Astrocyte (in vitro differentiated cells and primary cell): Measurements from ENCODE around the gene EHD4. TPM values are rescaled to one million over a fixed set of nuclear protein-coding genes. Genes with fewer than 3 reads are reported as not detected.

Experiments used
- DNase-seq: peaks from one replicate; pipeline ENCODE4 v3.0.0-alpha.2; 2010; ENCODE audit warnings: low read depth
- FAIRE-seq: peaks from 2 replicates; lab custom pipeline; 2011; peaks lifted over from hg19 to GRCh38; lab: Jason Lieb, UNC
- H2AFZ ChIP-seq: 2 replicates; pipeline ENCODE4 v1.6.0; 2012; ENCODE audit warnings: low read depth, low read length, inconsistent platforms
- H3K27ac ChIP-seq: 2 replicates; pipeline ENCODE4 v1.5.1; 2011; ENCODE audit warnings: low read depth, low read length, inconsistent platforms
- H3K27me3 ChIP-seq: 2 replicates; pipeline ENCODE4 v1.6.0; 2011; ENCODE audit warnings: low read length, inconsistent platforms; ENCODE audit not compliant: insufficient read depth
- H3K36me3 ChIP-seq: 2 replicates; pipeline ENCODE4 v1.5.1; 2011; ENCODE audit warnings: low read length, inconsistent platforms; ENCODE audit not compliant: insufficient read depth
- H3K4me1 ChIP-seq: 2 replicates; pipeline ENCODE4 v1.5.1; 2011; ENCODE audit warnings: low read length, inconsistent platforms; ENCODE audit not compliant: insufficient read depth
- H3K4me2 ChIP-seq: 2 replicates; pipeline ENCODE4 v1.6.0; 2012; ENCODE audit warnings: low read length, inconsistent platforms
- H3K4me3 ChIP-seq: 2 replicates; pipeline ENCODE4 v1.5.1; 2011; ENCODE audit warnings: low read depth, mild to moderate bottlenecking, low read length, inconsistent platforms; ENCODE audit not compliant: insufficient read depth
- H3K79me2 ChIP-seq: 2 replicates; pipeline ENCODE4 v1.6.0; 2012; ENCODE audit warnings: mild to moderate bottlenecking, low read length, inconsistent platforms; ENCODE audit not compliant: insufficient read depth
- H3K9ac ChIP-seq: 2 replicates; pipeline ENCODE4 v1.6.0; 2012; ENCODE audit warnings: mild to moderate bottlenecking, low read length, inconsistent platforms
- H3K9me3 ChIP-seq: 2 replicates; pipeline ENCODE4 v1.5.1; 2012; ENCODE audit warnings: low read depth, mild to moderate bottlenecking, low read length, inconsistent platforms; ENCODE audit not compliant: insufficient read depth
- H4K20me1 ChIP-seq: 2 replicates; pipeline ENCODE4 v1.6.0; 2012; ENCODE audit warnings: low read length, inconsistent platforms; ENCODE audit not compliant: insufficient read depth
- H3K27ac Mint-ChIP-seq: one replicate; pipeline ENCODE4 v1.8.0; 2021; ENCODE audit warnings: mild to moderate bottlenecking, mixed read lengths; ENCODE audit not compliant: unreplicated experiment
- H3K27me3 Mint-ChIP-seq: one replicate; pipeline ENCODE4 v1.8.0; 2021; ENCODE audit warnings: low read depth, mixed read lengths; ENCODE audit not compliant: unreplicated experiment
- H3K36me3 Mint-ChIP-seq: one replicate; pipeline ENCODE4 v1.8.0; 2021; ENCODE audit warnings: low read depth, mixed read lengths; ENCODE audit not compliant: unreplicated experiment
- H3K4me1 Mint-ChIP-seq: one replicate; pipeline ENCODE4 v1.8.0; 2021; ENCODE audit warnings: low read depth, mixed read lengths; ENCODE audit not compliant: unreplicated experiment
- H3K4me3 Mint-ChIP-seq: one replicate; pipeline ENCODE4 v1.8.0; 2021; ENCODE audit warnings: mild to moderate bottlenecking, moderate library complexity, mixed read lengths; ENCODE audit not compliant: unreplicated experiment
- H3K9me3 Mint-ChIP-seq: one replicate; pipeline ENCODE4 v1.8.0; 2021; ENCODE audit warnings: mild to moderate bottlenecking, mixed read lengths; ENCODE audit not compliant: unreplicated experiment
- EZH2 ChIP-seq: IDR thresholded peaks from 2 replicates; pipeline ENCODE4 v1.6.1; 2012; ENCODE audit warnings: mild to moderate bottlenecking, low read length, inconsistent platforms; ENCODE audit not compliant: insufficient read depth
- total RNA-seq: library from RNA; stranded (reverse); gene quantifications from 2 replicates; pipeline ENCODE4 v1.2.1, GENCODE V29; 2021
- TF ChIP-seq, protein P1 (sequence below): IDR thresholded peaks from 2 replicates; pipeline ENCODE4 v1.5.1; 2011; ENCODE audit warnings: low read depth, mild to moderate bottlenecking, inconsistent platforms, low read length, moderate library complexity; ENCODE audit not compliant: insufficient read depth

Gene EHD4
- total RNA-seq, 1 donor from 2014 or later: 46.4 TPM

DNA sequence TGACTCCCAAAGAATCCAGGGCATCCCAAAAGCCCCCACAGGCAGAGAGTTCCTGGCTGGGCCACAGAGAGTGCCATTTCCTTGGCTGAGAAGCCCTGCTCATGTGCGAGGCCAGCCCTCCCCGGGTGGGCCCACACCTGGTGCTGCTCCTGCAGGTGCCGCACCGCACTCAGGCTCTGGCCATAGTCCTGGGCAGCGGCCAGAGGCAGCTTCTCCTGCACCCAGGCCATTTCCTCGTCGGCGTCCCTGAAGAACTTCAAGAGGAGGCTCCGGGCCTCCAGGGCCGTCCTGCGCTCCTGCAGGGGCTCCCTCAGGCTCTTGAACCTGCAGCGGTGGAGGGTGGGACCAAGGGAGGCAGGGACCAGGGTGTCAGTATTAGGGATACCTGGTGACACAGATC is 115.6 kb downstream of the EHD4 start:
- DNase-seq: no peak
- Mint-ChIP-seq H3K4me1 (no peaks in the 10 kb centered on the region), H3K36me3 (peaks cover 6% of the 10 kb centered on the region), H3K4me3 (no peak overlapping the region), H3K9me3 (no peaks in the 10 kb centered on the region), H3K27ac (no peak overlapping the region), H3K27me3 (peaks cover 21% of the 10 kb centered on the region)
- no peak for FAIRE-seq
- Histone ChIP-seq H3K4me3 (no peak overlapping the region), H3K36me3 (no peaks in the 10 kb centered on the region), H2AFZ (no peak overlapping the region), H3K79me2 (no peaks in the 10 kb centered on the region), H4K20me1 (no peaks in the 10 kb centered on the region), H3K4me2 (no peak overlapping the region), H3K27ac (no peak overlapping the region), H3K4me1 (peaks cover 6% of the 10 kb centered on the region), H3K9me3 (no peaks in the 10 kb centered on the region), H3K27me3 (no peaks in the 10 kb centered on the region), H3K9ac (no peak overlapping the region)
- TF ChIP-seq, protein P1, sequence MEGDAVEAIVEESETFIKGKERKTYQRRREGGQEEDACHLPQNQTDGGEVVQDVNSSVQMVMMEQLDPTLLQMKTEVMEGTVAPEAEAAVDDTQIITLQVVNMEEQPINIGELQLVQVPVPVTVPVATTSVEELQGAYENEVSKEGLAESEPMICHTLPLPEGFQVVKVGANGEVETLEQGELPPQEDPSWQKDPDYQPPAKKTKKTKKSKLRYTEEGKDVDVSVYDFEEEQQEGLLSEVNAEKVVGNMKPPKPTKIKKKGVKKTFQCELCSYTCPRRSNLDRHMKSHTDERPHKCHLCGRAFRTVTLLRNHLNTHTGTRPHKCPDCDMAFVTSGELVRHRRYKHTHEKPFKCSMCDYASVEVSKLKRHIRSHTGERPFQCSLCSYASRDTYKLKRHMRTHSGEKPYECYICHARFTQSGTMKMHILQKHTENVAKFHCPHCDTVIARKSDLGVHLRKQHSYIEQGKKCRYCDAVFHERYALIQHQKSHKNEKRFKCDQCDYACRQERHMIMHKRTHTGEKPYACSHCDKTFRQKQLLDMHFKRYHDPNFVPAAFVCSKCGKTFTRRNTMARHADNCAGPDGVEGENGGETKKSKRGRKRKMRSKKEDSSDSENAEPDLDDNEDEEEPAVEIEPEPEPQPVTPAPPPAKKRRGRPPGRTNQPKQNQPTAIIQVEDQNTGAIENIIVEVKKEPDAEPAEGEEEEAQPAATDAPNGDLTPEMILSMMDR: no peak
- TF ChIP-seq EZH2: no peak

DNA sequence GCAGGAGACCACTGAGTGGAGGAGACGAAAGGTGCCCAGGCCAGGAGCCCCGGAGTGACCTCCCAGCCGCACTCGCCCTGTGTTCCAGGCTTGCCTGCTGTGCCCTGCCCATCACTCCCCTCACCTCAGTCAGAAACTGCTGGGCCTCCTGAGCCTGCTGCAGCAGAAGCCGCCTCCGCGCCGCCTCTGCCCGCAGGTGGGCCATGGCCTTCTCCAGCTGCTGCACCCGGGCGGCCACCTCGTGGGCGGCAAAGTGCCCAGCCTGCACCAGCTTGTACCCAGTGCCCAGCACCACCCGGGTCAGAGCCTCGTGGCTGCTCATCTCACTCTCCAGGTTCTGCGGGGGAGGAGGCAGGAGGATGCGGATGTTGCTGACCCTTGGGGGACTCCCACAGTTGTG is 116.1 kb downstream of the EHD4 start:
- no peak overlapping the region for H3K4me3 Mint-ChIP-seq
- H3K9me3 ChIP-seq: no peaks in the 10 kb centered on the region
- H3K4me1 Mint-ChIP-seq: no peaks in the 10 kb centered on the region
- H3K27me3 Mint-ChIP-seq: peaks cover 21% of the 10 kb centered on the region
- TF ChIP-seq EZH2: no peak
- TF ChIP-seq, protein P1: no peak
- H3K4me3 ChIP-seq: no peak overlapping the region
- H3K4me2 ChIP-seq: no peak overlapping the region
- no peak overlapping the region for H3K27ac Mint-ChIP-seq
- FAIRE-seq (no peak), DNase-seq (no peak)
- peaks cover 6% of the 10 kb centered on the region for H3K4me1 ChIP-seq
- H3K79me2 ChIP-seq: no peaks in the 10 kb centered on the region
- no peak overlapping the region for H3K9ac ChIP-seq
- H4K20me1 ChIP-seq: no peaks in the 10 kb centered on the region
- H3K36me3 ChIP-seq: no peaks in the 10 kb centered on the region
- no peaks in the 10 kb centered on the region for H3K27me3 ChIP-seq
- no peak overlapping the region for H3K27ac ChIP-seq
- no peaks in the 10 kb centered on the region for H3K9me3 Mint-ChIP-seq
- no peak overlapping the region for H2AFZ ChIP-seq
- peaks cover 6% of the 10 kb centered on the region for H3K36me3 Mint-ChIP-seq

DNA sequence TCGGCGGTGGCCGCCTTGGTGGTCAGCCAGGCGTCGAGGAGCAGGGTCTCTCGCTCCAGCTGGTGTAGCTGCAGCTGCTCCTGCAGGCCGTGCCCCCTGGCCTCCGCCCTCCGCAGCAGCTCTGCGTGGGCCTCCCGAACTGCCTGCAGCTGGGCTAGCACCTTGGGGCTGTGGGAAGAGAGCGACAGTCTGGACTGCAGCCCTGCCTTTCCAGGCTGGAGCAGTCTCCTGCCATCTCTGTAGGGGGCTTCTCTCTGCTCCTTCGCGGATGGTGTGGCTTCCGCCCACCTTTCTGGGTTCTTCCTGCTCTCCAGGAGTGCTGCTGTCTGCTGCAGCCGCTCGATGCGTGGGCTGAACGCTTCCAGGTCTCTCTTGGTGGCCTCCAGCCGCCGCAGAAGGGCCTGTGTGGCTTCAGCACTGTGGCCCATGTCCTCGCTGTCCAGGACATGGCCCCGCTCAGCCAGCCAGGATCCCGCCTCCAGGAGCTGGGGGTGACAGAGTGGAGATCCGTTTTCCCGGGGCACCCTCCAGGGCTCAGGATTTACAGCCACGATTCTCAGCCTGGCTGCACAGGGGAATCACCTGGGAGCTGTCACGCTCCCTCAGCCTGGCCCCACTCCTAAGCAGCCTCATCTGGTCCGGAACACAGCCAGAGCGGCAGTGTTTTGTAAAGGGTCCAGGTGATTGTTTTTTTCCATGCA is 116.9 kb downstream of the EHD4 start:
- Histone ChIP-seq H3K4me3 (no peak overlapping the region), H3K4me2 (no peak overlapping the region), H3K36me3 (no peaks in the 10 kb centered on the region), H3K9me3 (no peaks in the 10 kb centered on the region), H3K9ac (no peak overlapping the region), H4K20me1 (no peaks in the 10 kb centered on the region), H2AFZ (no peak overlapping the region), H3K27ac (no peak overlapping the region), H3K4me1 (peaks cover 6% of the 10 kb centered on the region), H3K27me3 (no peaks in the 10 kb centered on the region), H3K79me2 (no peaks in the 10 kb centered on the region)
- H3K27ac Mint-ChIP-seq: no peak overlapping the region
- peaks cover 2% of the 10 kb centered on the region for H3K36me3 Mint-ChIP-seq
- FAIRE-seq: no peak
- TF ChIP-seq EZH2: no peak
- TF ChIP-seq, protein P1: no peak
- no peak overlapping the region for H3K4me3 Mint-ChIP-seq
- H3K9me3 Mint-ChIP-seq: no peaks in the 10 kb centered on the region
- DNase-seq: no peak
- H3K4me1 Mint-ChIP-seq: no peaks in the 10 kb centered on the region
- H3K27me3 Mint-ChIP-seq: peaks cover 14% of the 10 kb centered on the region
